A673 (cell line): ENCODE measurements around the gene ESRRG. TPM values are rescaled to one million over a fixed set of nuclear protein-coding genes. Genes with fewer than 3 reads are reported as not detected.

Experiments
- BruUV-seq: library from RNA; stranded (reverse); fragments of 400-500 nt; replicated peaks from 2 replicates; lab custom pipeline; 2021; lab: Mats Ljungman, UMichigan
- CTCF ChIA-PET: fragments of 300-600 bp; sonication (Branson Sonifier 250); formaldehyde crosslinking; loops from one replicate; lab custom pipeline; 2022; ENCODE audit warnings: antibody characterized with exemption; lab: Charles Lee
- POLR2A ChIA-PET: fragments of 300-600 bp; sonication (Branson Sonifier 250); formaldehyde crosslinking; loops from one replicate; lab custom pipeline; 2022; ENCODE audit warnings: antibody characterized with exemption; ENCODE audit not compliant: low non-redundant PET; lab: Charles Lee
- DNase-seq: peaks from one replicate; pipeline ENCODE4 v3.0.0-alpha.2; 2015; ENCODE audit warnings: low spot score
- H3K27ac ChIP-seq: fragments of 200-600 bp; sonication (generic); 2 replicates; pipeline ENCODE4 v1.5.1; 2016; ENCODE audit warnings: mixed run types, low read depth, mild to moderate bottlenecking, mixed read lengths, antibody characterized with exemption, low read length; ENCODE audit not compliant: poor library complexity, severe bottlenecking
- H3K27me3 ChIP-seq: fragments of 200-600 bp; sonication (generic); replicated peaks from 2 replicates; pipeline ENCODE4 v1.6.1; 2017; ENCODE audit warnings: mixed run types, low read depth, mild to moderate bottlenecking, mixed read lengths, antibody characterized with exemption, low read length; ENCODE audit not compliant: insufficient read depth, poor library complexity
- H3K36me3 ChIP-seq: fragments of 200-600 bp; sonication (generic); 2 replicates; pipeline ENCODE4 v1.6.1; 2016; ENCODE audit warnings: mixed run types, mild to moderate bottlenecking, mixed read lengths, antibody characterized with exemption, low read length; ENCODE audit not compliant: insufficient read depth, poor library complexity, severe bottlenecking
- H3K4me1 ChIP-seq: fragments of 200-600 bp; sonication (generic); 2 replicates; pipeline ENCODE4 v1.6.1; 2017; ENCODE audit warnings: mixed run types, mild to moderate bottlenecking, mixed read lengths, antibody characterized with exemption, low read length; ENCODE audit not compliant: insufficient read depth, poor library complexity, severe bottlenecking
- H3K4me3 ChIP-seq: fragments of 200-600 bp; sonication (generic); 2 replicates; pipeline ENCODE4 v1.5.1; 2016; ENCODE audit warnings: low read depth, mixed run types, mild to moderate bottlenecking, mixed read lengths, low read length; ENCODE audit not compliant: poor library complexity, severe bottlenecking
- H3K9me3 ChIP-seq: fragments of 200-600 bp; sonication (generic); 2 replicates; pipeline ENCODE4 v1.6.1; 2016; ENCODE audit warnings: mixed run types, low read depth, mild to moderate bottlenecking, mixed read lengths, antibody characterized with exemption, low read length; ENCODE audit not compliant: poor library complexity, severe bottlenecking
- CTCF ChIP-seq: fragments of 300-800, 200-600 bp; sonication (generic); conservative IDR thresholded peaks from 2 replicates; pipeline ENCODE4 v1.5.1; 2017; ENCODE audit warnings: low read depth, mild to moderate bottlenecking, antibody characterized with exemption, low read length, moderate library complexity, mixed read lengths
- EZH2 ChIP-seq: fragments of 200-600 bp; sonication (generic); IDR thresholded peaks from 2 replicates; pipeline ENCODE4 v1.6.1; 2017; ENCODE audit warnings: borderline replicate concordance, low read depth, mild to moderate bottlenecking, mixed read lengths, antibody characterized with exemption, low read length; ENCODE audit not compliant: poor library complexity, severe bottlenecking
- intact Hi-C: fragments of 100-400 bp; cut with micrococcal nuclease; formaldehyde crosslinking; loops from one replicate; pipeline ENCODE4 v1.10.0; 2022; ENCODE audit not compliant: unreplicated experiment
- total RNA-seq: library from RNA; stranded (reverse); gene quantifications from 2 replicates; pipeline ENCODE4 v1.2.3, GENCODE V29; 2021

The ESRRG gene
- total RNA-seq, 1 experiment from 2014 or later, result not detected

GRCh38 chr1:216478238-216478637 lies 245.0 kb downstream of the ESRRG start:
- Histone ChIP-seq H3K36me3 (no peaks in the 10 kb centered on the region), H3K27me3 (no peaks in the 10 kb centered on the region), H3K4me3 (no peak overlapping the region), H3K27ac (no peak overlapping the region), H3K4me1 (no peaks in the 10 kb centered on the region), H3K9me3 (no peaks in the 10 kb centered on the region)
- CTCF ChIA-PET, result no interaction called here
- intact Hi-C loops, result no loop called here
- TF ChIP-seq EZH2 (no peak), CTCF (no peak)
- POLR2A ChIA-PET, result no interaction called here
- BruUV-seq, result no TSS peak
- no peak for DNase-seq

GRCh38 chr1:216476341-216476740 lies 246.9 kb downstream of the ESRRG start:
- Histone ChIP-seq H3K27me3 (no peaks in the 10 kb centered on the region), H3K27ac (peak overlapping the region; percentile 56), H3K9me3 (no peaks in the 10 kb centered on the region), H3K4me3 (no peak overlapping the region), H3K4me1 (no peaks in the 10 kb centered on the region), H3K36me3 (no peaks in the 10 kb centered on the region)
- intact Hi-C loops, result no loop called here
- BruUV-seq, result no TSS peak
- CTCF ChIA-PET, result no interaction called here
- POLR2A ChIA-PET, result interaction anchor here (0.7 kb wide), 1 partner anchor 135 kb away, joined by 4 read pairs; no protein-coding TSS in a partner anchor
- DNase-seq, result peak; percentile 51
- no peak for TF ChIP-seq CTCF
- TF ChIP-seq EZH2, result no peak

GRCh38 chr1:216475659-216476276 lies 247.5 kb downstream of the ESRRG start:
- CTCF ChIA-PET, result no interaction called here
- no peaks in the 10 kb centered on the region for H3K9me3 ChIP-seq
- TF ChIP-seq CTCF (no peak), EZH2 (no peak)
- no TSS peak for BruUV-seq
- POLR2A ChIA-PET, result interaction anchor here (0.6 to 0.7 kb wide), 2 partner anchors 135 to 1326 kb away, joined by 4 to 7 read pairs; no protein-coding TSS in a partner anchor
- intact Hi-C loops, result no loop called here
- no peaks in the 10 kb centered on the region for H3K4me1 ChIP-seq
- no peak overlapping the region for H3K4me3 ChIP-seq
- peak; percentile 60 for DNase-seq
- no peak overlapping the region for H3K27ac ChIP-seq
- H3K36me3 ChIP-seq, result no peaks in the 10 kb centered on the region
- H3K27me3 ChIP-seq, result no peaks in the 10 kb centered on the region
